ENCODE data around the gene SYNPR. TPM values are rescaled to one million over a fixed set of nuclear protein-coding genes. Genes with fewer than 3 reads are reported as not detected.

Gene SYNPR
- total RNA-seq, 2 experiments from 2014 or later, result not detected

DNA sequence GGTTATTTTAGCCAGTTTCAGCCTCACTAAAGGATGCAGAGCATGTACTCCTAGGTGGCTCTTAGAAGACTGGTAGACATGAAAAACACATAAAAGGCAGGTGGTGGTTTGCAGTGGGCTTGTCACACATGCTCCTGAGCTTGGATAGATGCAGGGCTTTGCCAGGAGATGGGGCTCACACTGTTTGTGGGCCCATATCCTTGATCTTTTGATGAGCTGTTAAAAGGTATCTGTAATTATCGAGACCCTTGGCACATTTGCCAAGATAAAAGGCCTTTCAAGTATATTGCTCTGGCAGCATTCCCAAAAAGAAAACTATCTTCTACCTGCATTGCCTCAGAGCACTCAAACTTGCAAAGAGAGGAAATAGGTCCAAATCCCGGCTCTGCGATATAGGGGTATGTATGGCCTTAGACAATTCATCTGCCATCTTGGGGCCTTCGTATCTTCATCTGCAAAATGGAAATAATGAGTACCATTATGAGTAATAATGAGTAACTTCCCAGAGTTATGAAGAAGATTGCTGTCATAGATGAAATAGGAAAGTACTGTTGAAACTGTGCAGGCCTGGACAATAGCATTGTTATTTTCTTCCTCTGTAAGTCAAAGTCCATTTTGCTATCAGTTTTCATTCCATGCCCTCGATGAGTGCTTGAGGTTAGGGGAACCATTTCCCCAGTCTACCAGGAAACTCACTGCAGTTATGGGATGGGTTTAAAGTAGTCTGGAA lies 172.7 kb downstream of the SYNPR start:
- intact Hi-C loops (cut with micrococcal nuclease; ENCODE audit: unreplicated experiment), result no loop called here
- CTCF ChIA-PET (ENCODE audit: unreplicated experiment), result no interaction called here

GRCh38 chr3:63456901-63457300 lies 178.8 kb downstream of the SYNPR start:
- no peak overlapping the region for H2AFZ ChIP-seq (ENCODE audit: low read length)
- ChIA-PET CTCF (ENCODE audit: unreplicated experiment) (no interaction called here), POLR2A (interaction anchor here (0.5 to 0.8 kb wide), 2 partner anchors 10 to 55 kb away, joined by 3 read pairs; no protein-coding TSS in a partner anchor)
- H3K9me2 ChIP-seq (ENCODE audit: insufficient read depth, low read length), result no peaks in the 10 kb centered on the region
- no peaks in the 10 kb centered on the region for H3K9me3 ChIP-seq (ENCODE audit: low read length)
- H4K20me1 ChIP-seq (ENCODE audit: insufficient read depth, low read length), result no peaks in the 10 kb centered on the region
- H3K4me1 ChIP-seq (ENCODE audit: insufficient read depth, low read length, poor library complexity, severe bottlenecking), result no peaks in the 10 kb centered on the region
- no TSS peak for BruUV-seq (replicated peaks)
- no peak for DNase-seq (ENCODE audit: low spot score)
- intact Hi-C loops (cut with micrococcal nuclease; ENCODE audit: unreplicated experiment), result no loop called here
- TF ChIP-seq CTCF (conservative IDR thresholded peaks at IDR 0.05; ENCODE audit: low read length), result no peak
- no peak for TF ChIP-seq EZH2phosphoT487 (IDR thresholded peaks at IDR 0.05; ENCODE audit: borderline replicate concordance, low read depth, low read length)
- no peaks in the 10 kb centered on the region for H3K36me3 ChIP-seq (ENCODE audit: insufficient read depth, low read length)
- H3K4me2 ChIP-seq (ENCODE audit: low read length), result no peak overlapping the region
- H3K79me2 ChIP-seq (ENCODE audit: insufficient read depth, low read depth, low read length), result no peaks in the 10 kb centered on the region
- no peak overlapping the region for H3K27ac ChIP-seq (ENCODE audit: low read depth, low read length, poor library complexity, severe bottlenecking)
- H3K4me3 ChIP-seq (ENCODE audit: low read depth, low read length, poor library complexity, severe bottlenecking), result no peak overlapping the region

More for the DNA sequence above, 172.7 kb downstream of the SYNPR start:
- no peaks in the 10 kb centered on the region for H3K9me2 ChIP-seq (ENCODE audit: insufficient read depth, low read length)
- H2AFZ ChIP-seq (ENCODE audit: low read length), result no peak overlapping the region
- H3K9me3 ChIP-seq (ENCODE audit: low read length), result no peaks in the 10 kb centered on the region
- no peaks in the 10 kb centered on the region for H4K20me1 ChIP-seq (ENCODE audit: insufficient read depth, low read length)
- POLR2A ChIA-PET, result interaction anchor here (1.3 kb wide), 1 partner anchor 12 kb away, joined by 3 read pairs; no protein-coding TSS in a partner anchor
- DNase-seq (ENCODE audit: low spot score), result no peak
- no peaks in the 10 kb centered on the region for H3K36me3 ChIP-seq (ENCODE audit: insufficient read depth, low read length)
- no peaks in the 10 kb centered on the region for H3K79me2 ChIP-seq (ENCODE audit: insufficient read depth, low read depth, low read length)
- no peaks in the 10 kb centered on the region for H3K4me1 ChIP-seq (ENCODE audit: insufficient read depth, low read length, poor library complexity, severe bottlenecking)
- no TSS peak for BruUV-seq (replicated peaks)
- H3K4me3 ChIP-seq (ENCODE audit: low read depth, low read length, poor library complexity, severe bottlenecking), result no peak overlapping the region
- no peak overlapping the region for H3K27ac ChIP-seq (ENCODE audit: low read depth, low read length, poor library complexity, severe bottlenecking)
- TF ChIP-seq CTCF (conservative IDR thresholded peaks at IDR 0.05; ENCODE audit: low read length) (no peak), EZH2phosphoT487 (IDR thresholded peaks at IDR 0.05; ENCODE audit: borderline replicate concordance, low read depth, low read length) (no peak)
- no peak overlapping the region for H3K4me2 ChIP-seq (ENCODE audit: low read length)

DNA sequence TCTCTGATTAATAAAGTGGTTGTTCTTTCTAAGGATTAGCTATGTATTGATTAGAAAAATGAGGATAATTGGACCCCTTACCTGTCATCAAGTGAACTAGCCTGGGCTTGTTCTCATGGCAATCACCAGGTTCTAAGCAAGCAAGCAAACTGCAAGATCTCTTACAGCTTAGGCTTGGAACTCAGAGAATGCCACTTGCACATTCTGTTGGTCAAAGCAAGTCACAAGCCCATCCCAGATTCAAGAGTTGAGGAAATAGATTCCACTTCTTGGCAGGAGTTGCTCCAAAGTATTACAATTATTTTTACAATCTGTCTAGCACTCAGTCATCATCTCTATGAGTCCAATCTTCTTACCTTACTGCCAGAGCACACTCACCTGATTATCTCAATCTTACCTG lies 180.3 kb downstream of the SYNPR start:
- no peaks in the 10 kb centered on the region for H3K79me2 ChIP-seq (ENCODE audit: insufficient read depth, low read depth, low read length)
- no peaks in the 10 kb centered on the region for H3K9me2 ChIP-seq (ENCODE audit: insufficient read depth, low read length)
- H3K27ac ChIP-seq (ENCODE audit: low read depth, low read length, poor library complexity, severe bottlenecking), result no peak overlapping the region
- BruUV-seq (replicated peaks), result no TSS peak
- TF ChIP-seq EZH2phosphoT487 (IDR thresholded peaks at IDR 0.05; ENCODE audit: borderline replicate concordance, low read depth, low read length) (no peak), CTCF (conservative IDR thresholded peaks at IDR 0.05; ENCODE audit: low read length) (no peak)
- CTCF ChIA-PET (ENCODE audit: unreplicated experiment), result no interaction called here
- intact Hi-C loops (cut with micrococcal nuclease; ENCODE audit: unreplicated experiment), result no loop called here
- H4K20me1 ChIP-seq (ENCODE audit: insufficient read depth, low read length), result no peaks in the 10 kb centered on the region
- H3K4me1 ChIP-seq (ENCODE audit: insufficient read depth, low read length, poor library complexity, severe bottlenecking), result no peaks in the 10 kb centered on the region
- no peaks in the 10 kb centered on the region for H3K36me3 ChIP-seq (ENCODE audit: insufficient read depth, low read length)
- no peak for DNase-seq (ENCODE audit: low spot score)
- H3K4me2 ChIP-seq (ENCODE audit: low read length), result no peak overlapping the region
- no peak overlapping the region for H2AFZ ChIP-seq (ENCODE audit: low read length)
- H3K9me3 ChIP-seq (ENCODE audit: low read length), result no peaks in the 10 kb centered on the region
- H3K4me3 ChIP-seq (ENCODE audit: low read depth, low read length, poor library complexity, severe bottlenecking), result no peak overlapping the region
- POLR2A ChIA-PET, result no interaction called here

Data from OCI-LY7 (cell line).